ENCODE measurements around the gene GSC2. TPM values are rescaled to one million over a fixed set of nuclear protein-coding genes. Genes with fewer than 3 reads are reported as not detected.

The GSC2 gene
- total and polyA plus RNA-seq, 9 of the 15 experiments (the other 6 are each of a cell fraction or from before 2014, with no cell fraction given) = not detected

DNA sequence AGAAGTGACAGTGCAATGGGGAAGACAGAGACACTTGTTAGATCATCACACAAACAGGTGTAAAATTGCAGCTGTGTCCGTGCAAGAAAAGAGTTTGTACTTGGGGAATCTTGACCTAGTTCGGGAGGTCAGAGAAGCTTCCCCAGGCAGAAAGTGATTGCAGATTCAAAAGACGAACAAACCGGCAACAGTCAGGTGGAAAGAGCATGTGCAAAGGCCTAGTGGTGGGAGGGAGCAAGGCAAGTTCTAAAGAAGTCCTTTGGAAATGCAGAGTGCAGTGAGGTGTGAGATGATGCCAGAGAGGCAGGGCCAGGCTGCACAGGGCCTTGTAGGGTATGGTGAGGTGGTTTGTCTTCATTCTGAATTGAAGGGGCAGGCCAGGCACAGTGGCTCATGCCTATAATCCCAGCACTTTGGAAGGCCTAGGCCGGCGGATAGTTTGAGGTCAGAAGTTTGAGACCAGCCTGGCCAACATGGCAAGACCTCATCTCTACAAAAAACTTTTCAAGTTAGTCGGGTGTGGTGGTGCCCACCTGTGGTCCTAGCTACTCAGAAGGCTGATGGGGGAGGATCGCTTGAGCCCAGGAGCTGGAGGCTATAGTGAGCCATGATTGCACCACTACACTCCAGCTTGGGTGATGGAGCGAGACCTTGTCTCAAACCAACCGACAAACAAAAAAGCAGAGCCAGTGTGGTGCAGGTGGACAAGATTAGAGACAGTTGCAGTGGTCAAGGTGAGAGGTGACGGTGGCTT is 3.7 kb downstream of the GSC2 start:
- peak in 2 of 4 experiments; percentile 61 to 66 for DNase-seq (ENCODE audit: extremely low read depth in 1 of 4, low spot score in 3 of 4)
- peak overlapping the region; percentile 35 for H2AFZ ChIP-seq (ENCODE audit: low read depth, low read length)
- no TSS peak for BruUV-seq (replicated peaks)
- H3K4me3 ChIP-seq = no peak overlapping the region
- H3K4me1 ChIP-seq (replicated peaks in 1 of 2; ENCODE audit: control insufficient read depth in 2 of 2, insufficient read depth in 2 of 2, low read length in 2 of 2) = peaks cover 4 to 34% of the 10 kb centered on the region in 2 experiments; a peak in 4 of 5 replicates
- H4K20me1 ChIP-seq (replicated peaks; ENCODE audit: control insufficient read depth, insufficient read depth, low read length) = 0 out of 2 replicates have a peak, but pooled peaks cover 3% of the 10 kb centered on the region
- H3K79me2 ChIP-seq (ENCODE audit: control insufficient read depth, insufficient read depth, low read length) = peaks cover 15% of the 10 kb centered on the region
- no peak overlapping the region for H3K27ac ChIP-seq (ENCODE audit: extremely low read depth, low read depth, low read length)
- intact Hi-C loops (cut with micrococcal nuclease) = no loop called here
- FAIRE-seq = peak; percentile 87
- H3K4me2 ChIP-seq (ENCODE audit: insufficient read depth, low read length) = no peak overlapping the region
- H3K9me3 ChIP-seq (replicated peaks; ENCODE audit: control insufficient read depth, insufficient read depth, low read depth, low read length) = no peaks in the 10 kb centered on the region
- in situ Hi-C loops (cut with MboI) = no loop called here
- peak overlapping the region in 1 of 2 experiments; percentile 1; a peak in 1 of 4 replicates for H3K9ac ChIP-seq (ENCODE audit: insufficient read depth in 1 of 2, low read depth in 2 of 2, low read length in 2 of 2)
- 30% methylated on average over 11 of the region's 11 CpGs for WGBS (ENCODE audit: insufficient coverage, low coverage, missing lambda C conversion rate)
- H3K9me1 ChIP-seq (ENCODE audit: control insufficient read depth, insufficient read depth, low read length) = no peaks in the 10 kb centered on the region
- H3K27me3 ChIP-seq (ENCODE audit: control insufficient read depth in 2 of 2, insufficient read depth in 2 of 2, low read length in 2 of 2) = peaks cover 26 to 43% of the 10 kb centered on the region in 2 experiments
- ChIA-PET CTCF (ENCODE audit: low intra/inter-chr PET ratio) (interaction anchor here (0.6 to 3.1 kb wide), 4 partner anchors 10 to 484 kb away, joined by 3 to 26 read pairs (median 3); no protein-coding TSS in a partner anchor), POLR2A (interaction anchor here (0.6 to 6.1 kb wide), 15 partner anchors 10 to 345 kb away, joined by 3 to 54 read pairs (median 4); no protein-coding TSS in a partner anchor)
- peaks cover 15% of the 10 kb centered on the region for H3K36me3 ChIP-seq (ENCODE audit: control insufficient read depth, insufficient read depth, low read length)
- ATAC-seq = peak; percentile 12; the same call in 1 of the 3 replicates
- no peak for TF ChIP-seq PTRF (tag; IDR thresholded peaks at IDR 0.05)
- TF ChIP-seq NR2C2 (CRISPR knock-in tag; IDR thresholded peaks at IDR 0.05) = peak; percentile 62; the same call in 1 of the 2 replicates
- no peak for TF ChIP-seq NR2C2 (tag; IDR thresholded peaks at IDR 0.05)
- TF ChIP-seq, protein P1, sequence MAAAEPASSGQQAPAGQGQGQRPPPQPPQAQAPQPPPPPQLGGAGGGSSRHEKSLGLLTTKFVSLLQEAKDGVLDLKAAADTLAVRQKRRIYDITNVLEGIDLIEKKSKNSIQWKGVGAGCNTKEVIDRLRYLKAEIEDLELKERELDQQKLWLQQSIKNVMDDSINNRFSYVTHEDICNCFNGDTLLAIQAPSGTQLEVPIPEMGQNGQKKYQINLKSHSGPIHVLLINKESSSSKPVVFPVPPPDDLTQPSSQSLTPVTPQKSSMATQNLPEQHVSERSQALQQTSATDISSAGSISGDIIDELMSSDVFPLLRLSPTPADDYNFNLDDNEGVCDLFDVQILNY (CRISPR knock-in tag; IDR thresholded peaks at IDR 0.05) = 0 out of 2 replicates have a peak, but pooled peaks have one; percentile 54
- TF ChIP-seq NCOR1 (IDR thresholded peaks at IDR 0.05) = no peak
- TF ChIP-seq ZNF766 (CRISPR knock-in tag; conservative IDR thresholded peaks at IDR 0.05) = no peak
- TF ChIP-seq, protein P2, sequence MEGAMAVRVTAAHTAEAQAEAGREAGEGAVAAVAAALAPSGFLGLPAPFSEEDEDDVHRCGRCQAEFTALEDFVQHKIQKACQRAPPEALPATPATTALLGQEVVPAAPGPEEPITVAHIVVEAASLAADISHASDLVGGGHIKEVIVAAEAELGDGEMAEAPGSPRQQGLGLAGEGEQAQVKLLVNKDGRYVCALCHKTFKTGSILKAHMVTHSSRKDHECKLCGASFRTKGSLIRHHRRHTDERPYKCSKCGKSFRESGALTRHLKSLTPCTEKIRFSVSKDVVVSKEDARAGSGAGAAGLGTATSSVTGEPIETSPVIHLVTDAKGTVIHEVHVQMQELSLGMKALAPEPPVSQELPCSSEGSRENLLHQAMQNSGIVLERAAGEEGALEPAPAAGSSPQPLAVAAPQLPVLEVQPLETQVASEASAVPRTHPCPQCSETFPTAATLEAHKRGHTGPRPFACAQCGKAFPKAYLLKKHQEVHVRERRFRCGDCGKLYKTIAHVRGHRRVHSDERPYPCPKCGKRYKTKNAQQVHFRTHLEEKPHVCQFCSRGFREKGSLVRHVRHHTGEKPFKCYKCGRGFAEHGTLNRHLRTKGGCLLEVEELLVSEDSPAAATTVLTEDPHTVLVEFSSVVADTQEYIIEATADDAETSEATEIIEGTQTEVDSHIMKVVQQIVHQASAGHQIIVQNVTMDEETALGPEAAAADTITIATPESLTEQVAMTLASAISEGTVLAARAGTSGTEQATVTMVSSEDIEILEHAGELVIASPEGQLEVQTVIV (CRISPR knock-in tag; IDR thresholded peaks at IDR 0.05; ENCODE audit: borderline replicate concordance) = no peak
- TF ChIP-seq E2F3 (CRISPR knock-in tag; IDR thresholded peaks at IDR 0.05) = no peak
- TF ChIP-seq ELF1 (tag; IDR thresholded peaks at IDR 0.05) = no peak
- TF ChIP-seq ZFP1 (CRISPR knock-in tag; IDR thresholded peaks at IDR 0.05) = no peak
- no peak for TF ChIP-seq ZNF785 (CRISPR knock-in tag; IDR thresholded peaks at IDR 0.05)
- TF ChIP-seq, protein P3, sequence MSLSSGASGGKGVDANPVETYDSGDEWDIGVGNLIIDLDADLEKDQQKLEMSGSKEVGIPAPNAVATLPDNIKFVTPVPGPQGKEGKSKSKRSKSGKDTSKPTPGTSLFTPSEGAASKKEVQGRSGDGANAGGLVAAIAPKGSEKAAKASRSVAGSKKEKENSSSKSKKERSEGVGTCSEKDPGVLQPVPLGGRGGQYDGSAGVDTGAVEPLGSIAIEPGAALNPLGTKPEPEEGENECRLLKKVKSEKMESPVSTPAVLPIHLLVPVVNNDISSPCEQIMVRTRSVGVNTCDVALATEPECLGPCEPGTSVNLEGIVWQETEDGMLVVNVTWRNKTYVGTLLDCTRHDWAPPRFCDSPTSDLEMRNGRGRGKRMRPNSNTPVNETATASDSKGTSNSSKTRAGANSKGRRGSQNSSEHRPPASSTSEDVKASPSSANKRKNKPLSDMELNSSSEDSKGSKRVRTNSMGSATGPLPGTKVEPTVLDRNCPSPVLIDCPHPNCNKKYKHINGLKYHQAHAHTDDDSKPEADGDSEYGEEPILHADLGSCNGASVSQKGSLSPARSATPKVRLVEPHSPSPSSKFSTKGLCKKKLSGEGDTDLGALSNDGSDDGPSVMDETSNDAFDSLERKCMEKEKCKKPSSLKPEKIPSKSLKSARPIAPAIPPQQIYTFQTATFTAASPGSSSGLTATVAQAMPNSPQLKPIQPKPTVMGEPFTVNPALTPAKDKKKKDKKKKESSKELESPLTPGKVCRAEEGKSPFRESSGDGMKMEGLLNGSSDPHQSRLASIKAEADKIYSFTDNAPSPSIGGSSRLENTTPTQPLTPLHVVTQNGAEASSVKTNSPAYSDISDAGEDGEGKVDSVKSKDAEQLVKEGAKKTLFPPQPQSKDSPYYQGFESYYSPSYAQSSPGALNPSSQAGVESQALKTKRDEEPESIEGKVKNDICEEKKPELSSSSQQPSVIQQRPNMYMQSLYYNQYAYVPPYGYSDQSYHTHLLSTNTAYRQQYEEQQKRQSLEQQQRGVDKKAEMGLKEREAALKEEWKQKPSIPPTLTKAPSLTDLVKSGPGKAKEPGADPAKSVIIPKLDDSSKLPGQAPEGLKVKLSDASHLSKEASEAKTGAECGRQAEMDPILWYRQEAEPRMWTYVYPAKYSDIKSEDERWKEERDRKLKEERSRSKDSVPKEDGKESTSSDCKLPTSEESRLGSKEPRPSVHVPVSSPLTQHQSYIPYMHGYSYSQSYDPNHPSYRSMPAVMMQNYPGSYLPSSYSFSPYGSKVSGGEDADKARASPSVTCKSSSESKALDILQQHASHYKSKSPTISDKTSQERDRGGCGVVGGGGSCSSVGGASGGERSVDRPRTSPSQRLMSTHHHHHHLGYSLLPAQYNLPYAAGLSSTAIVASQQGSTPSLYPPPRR (CRISPR knock-in tag; IDR thresholded peaks at IDR 0.05; ENCODE audit: borderline replicate concordance) = peak; percentile 85; the same call in 1 of the 2 replicates
- TF ChIP-seq ZKSCAN1 (IDR thresholded peaks at IDR 0.05; ENCODE audit: low read depth, low read length) = no peak
- TF ChIP-seq ATF7 (IDR thresholded peaks at IDR 0.05) = no peak

All from K562 (cell line).